ENCODE data around the gene TBC1D9B.

DNA sequence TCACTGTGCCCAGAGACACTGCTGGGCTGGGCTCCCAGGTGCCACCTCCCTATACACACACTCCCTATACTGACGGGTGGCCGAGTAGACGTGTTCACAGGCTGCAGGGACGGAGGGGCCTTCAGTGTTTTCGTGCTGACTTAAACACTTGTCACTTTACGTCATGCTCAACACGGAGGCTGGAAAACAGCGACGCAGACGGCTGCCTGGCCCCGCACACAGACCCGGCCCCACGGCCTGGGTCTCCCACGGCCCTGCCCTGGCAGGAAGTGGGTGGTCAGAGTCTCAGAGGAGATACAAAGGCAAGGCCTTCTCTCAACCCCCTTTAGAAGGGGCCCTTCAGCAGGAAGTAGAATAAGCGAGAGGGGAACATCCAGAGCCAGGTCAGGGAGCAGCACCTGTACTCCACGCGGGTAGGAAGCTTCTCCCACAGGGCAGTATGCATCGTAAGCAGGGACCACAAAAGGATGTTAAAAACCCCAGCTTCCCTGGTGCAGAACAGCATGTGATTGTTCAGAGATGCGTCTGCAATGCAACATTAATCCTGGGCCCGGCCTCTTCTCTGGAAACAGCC lies 11.9 kb upstream of the TBC1D9B start:
- TF ChIP-seq SIN3A (IDR thresholded peaks at IDR 0.05; ENCODE audit: borderline replicate concordance in 2 of 2, control insufficient read depth in 1 of 2, low read depth in 2 of 2, low read length in 2 of 2): no peak
- TF ChIP-seq, protein P1, sequence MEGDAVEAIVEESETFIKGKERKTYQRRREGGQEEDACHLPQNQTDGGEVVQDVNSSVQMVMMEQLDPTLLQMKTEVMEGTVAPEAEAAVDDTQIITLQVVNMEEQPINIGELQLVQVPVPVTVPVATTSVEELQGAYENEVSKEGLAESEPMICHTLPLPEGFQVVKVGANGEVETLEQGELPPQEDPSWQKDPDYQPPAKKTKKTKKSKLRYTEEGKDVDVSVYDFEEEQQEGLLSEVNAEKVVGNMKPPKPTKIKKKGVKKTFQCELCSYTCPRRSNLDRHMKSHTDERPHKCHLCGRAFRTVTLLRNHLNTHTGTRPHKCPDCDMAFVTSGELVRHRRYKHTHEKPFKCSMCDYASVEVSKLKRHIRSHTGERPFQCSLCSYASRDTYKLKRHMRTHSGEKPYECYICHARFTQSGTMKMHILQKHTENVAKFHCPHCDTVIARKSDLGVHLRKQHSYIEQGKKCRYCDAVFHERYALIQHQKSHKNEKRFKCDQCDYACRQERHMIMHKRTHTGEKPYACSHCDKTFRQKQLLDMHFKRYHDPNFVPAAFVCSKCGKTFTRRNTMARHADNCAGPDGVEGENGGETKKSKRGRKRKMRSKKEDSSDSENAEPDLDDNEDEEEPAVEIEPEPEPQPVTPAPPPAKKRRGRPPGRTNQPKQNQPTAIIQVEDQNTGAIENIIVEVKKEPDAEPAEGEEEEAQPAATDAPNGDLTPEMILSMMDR (IDR thresholded peaks at IDR 0.05 in 2 of 3, conservative IDR thresholded peaks at IDR 0.05 in 1 of 3; ENCODE audit: insufficient read depth in 2 of 3, low read depth in 1 of 3, low read length in 3 of 3): no peak
- TF ChIP-seq, protein P2, sequence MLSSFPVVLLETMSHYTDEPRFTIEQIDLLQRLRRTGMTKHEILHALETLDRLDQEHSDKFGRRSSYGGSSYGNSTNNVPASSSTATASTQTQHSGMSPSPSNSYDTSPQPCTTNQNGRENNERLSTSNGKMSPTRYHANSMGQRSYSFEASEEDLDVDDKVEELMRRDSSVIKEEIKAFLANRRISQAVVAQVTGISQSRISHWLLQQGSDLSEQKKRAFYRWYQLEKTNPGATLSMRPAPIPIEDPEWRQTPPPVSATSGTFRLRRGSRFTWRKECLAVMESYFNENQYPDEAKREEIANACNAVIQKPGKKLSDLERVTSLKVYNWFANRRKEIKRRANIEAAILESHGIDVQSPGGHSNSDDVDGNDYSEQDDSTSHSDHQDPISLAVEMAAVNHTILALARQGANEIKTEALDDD (IDR thresholded peaks at IDR 0.05): no peak
- no peak for TF ChIP-seq POLR2AphosphoS2 (IDR thresholded peaks at IDR 0.05; ENCODE audit: low read length)
- no peak for TF ChIP-seq ARNT (IDR thresholded peaks at IDR 0.05)
- TF ChIP-seq PHF21A (IDR thresholded peaks at IDR 0.05; ENCODE audit: borderline replicate concordance, low read depth): no peak
- TF ChIP-seq KLF6 (CRISPR knock-in tag; IDR thresholded peaks at IDR 0.05; ENCODE audit: borderline replicate concordance): no peak
- no peak for TF ChIP-seq BRF1 (IDR thresholded peaks at IDR 0.05; ENCODE audit: borderline replicate concordance, extremely low read depth, insufficient read length)
- TF ChIP-seq ELF2 (CRISPR knock-in tag; IDR thresholded peaks at IDR 0.05): no peak
- no peak for TF ChIP-seq SPI1 (IDR thresholded peaks at IDR 0.05; ENCODE audit: borderline replicate concordance, low read depth, low read length)
- TF ChIP-seq SMARCC2 (IDR thresholded peaks at IDR 0.05; ENCODE audit: low read depth): no peak
- no peak for TF ChIP-seq JUND (IDR thresholded peaks at IDR 0.05; ENCODE audit: borderline replicate concordance, low read depth, low read length)
- no peak for TF ChIP-seq JUND (tag; IDR thresholded peaks at IDR 0.05; ENCODE audit: borderline replicate concordance, low read depth, low read length)
- TF ChIP-seq, protein P3, sequence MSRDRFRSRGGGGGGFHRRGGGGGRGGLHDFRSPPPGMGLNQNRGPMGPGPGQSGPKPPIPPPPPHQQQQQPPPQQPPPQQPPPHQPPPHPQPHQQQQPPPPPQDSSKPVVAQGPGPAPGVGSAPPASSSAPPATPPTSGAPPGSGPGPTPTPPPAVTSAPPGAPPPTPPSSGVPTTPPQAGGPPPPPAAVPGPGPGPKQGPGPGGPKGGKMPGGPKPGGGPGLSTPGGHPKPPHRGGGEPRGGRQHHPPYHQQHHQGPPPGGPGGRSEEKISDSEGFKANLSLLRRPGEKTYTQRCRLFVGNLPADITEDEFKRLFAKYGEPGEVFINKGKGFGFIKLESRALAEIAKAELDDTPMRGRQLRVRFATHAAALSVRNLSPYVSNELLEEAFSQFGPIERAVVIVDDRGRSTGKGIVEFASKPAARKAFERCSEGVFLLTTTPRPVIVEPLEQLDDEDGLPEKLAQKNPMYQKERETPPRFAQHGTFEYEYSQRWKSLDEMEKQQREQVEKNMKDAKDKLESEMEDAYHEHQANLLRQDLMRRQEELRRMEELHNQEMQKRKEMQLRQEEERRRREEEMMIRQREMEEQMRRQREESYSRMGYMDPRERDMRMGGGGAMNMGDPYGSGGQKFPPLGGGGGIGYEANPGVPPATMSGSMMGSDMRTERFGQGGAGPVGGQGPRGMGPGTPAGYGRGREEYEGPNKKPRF (IDR thresholded peaks at IDR 0.05; ENCODE audit: low read depth, low read length): no peak
- TF ChIP-seq KAT2B (IDR thresholded peaks at IDR 0.05; ENCODE audit: low read depth, low read length): no peak

All from K562 (cell line).